ENCODE results near the gene EPN1.
"Not testable (repeated sequence)": the region's sequence is repeated elsewhere in the genome, so short reads cannot be mapped to it uniquely, and the experiment has no call there.

The EPN1 gene

DNA sequence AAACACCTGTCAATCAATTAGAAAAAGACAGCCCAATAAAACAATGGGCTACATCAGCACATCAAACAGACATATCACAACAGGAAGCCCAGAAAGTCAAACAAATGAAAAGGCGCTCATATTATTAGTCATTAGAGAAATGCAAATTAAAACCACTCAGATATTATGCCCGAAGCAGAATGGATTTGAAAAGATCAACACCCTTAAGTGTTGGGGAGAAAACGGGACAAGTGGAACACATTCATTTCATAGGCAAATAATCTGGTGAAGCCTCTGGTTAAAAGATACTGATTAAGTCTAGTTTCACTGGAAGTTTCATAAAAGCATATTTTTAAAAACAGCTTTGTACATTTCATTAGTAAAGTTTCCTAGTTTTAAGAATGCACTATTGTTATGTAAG is 45.8 kb downstream of the EPN1 start:
- no peak for DNase-seq (ENCODE audit: extremely low read depth, low read depth)
- TF ChIP-seq, protein P1, sequence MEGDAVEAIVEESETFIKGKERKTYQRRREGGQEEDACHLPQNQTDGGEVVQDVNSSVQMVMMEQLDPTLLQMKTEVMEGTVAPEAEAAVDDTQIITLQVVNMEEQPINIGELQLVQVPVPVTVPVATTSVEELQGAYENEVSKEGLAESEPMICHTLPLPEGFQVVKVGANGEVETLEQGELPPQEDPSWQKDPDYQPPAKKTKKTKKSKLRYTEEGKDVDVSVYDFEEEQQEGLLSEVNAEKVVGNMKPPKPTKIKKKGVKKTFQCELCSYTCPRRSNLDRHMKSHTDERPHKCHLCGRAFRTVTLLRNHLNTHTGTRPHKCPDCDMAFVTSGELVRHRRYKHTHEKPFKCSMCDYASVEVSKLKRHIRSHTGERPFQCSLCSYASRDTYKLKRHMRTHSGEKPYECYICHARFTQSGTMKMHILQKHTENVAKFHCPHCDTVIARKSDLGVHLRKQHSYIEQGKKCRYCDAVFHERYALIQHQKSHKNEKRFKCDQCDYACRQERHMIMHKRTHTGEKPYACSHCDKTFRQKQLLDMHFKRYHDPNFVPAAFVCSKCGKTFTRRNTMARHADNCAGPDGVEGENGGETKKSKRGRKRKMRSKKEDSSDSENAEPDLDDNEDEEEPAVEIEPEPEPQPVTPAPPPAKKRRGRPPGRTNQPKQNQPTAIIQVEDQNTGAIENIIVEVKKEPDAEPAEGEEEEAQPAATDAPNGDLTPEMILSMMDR (IDR thresholded peaks at IDR 0.05; ENCODE audit: low read depth, low read length), result no peak

GRCh38 chr19:55723491-55723890 is 48.5 kb downstream of the EPN1 start:
- DNase-seq (ENCODE audit: extremely low read depth, low read depth), result no peak
- TF ChIP-seq, protein P1 (IDR thresholded peaks at IDR 0.05; ENCODE audit: low read depth, low read length), result no peak

GRCh38 chr19:55730378-55730777 is 55.4 kb downstream of the EPN1 start:
- DNase-seq (ENCODE audit: extremely low read depth, low read depth), result not testable (repeated sequence)

DNA sequence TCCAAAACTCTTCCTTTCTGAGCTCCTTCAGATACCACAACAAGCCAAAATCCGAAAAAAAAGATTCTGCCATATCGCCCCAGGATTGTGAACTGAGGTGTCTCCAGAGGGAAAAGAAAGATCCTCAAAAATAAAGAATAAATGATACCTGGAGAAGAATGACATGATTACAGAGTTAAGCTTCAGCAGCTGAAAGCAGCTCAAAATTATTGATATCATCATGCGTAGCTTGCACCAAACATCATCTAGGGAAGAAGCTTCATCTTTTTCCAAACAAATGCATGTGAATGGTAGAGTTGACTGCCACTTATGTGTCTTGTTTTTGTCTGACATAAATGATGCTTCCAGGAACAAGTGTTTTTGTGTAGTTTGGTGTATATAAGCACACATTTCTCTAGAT is 63.3 kb downstream of the EPN1 start, which contains the start of gene NLRP9:
Gene NLRP9, minus strand, starts transcription at position 101 of the 400 bp plus-strand sequence. Its CDS starts 28 bp downstream, at position 73.
- TF ChIP-seq, protein P1 (IDR thresholded peaks at IDR 0.05; ENCODE audit: low read depth, low read length), result no peak
- no peak for DNase-seq (ENCODE audit: extremely low read depth, low read depth)

DNA sequence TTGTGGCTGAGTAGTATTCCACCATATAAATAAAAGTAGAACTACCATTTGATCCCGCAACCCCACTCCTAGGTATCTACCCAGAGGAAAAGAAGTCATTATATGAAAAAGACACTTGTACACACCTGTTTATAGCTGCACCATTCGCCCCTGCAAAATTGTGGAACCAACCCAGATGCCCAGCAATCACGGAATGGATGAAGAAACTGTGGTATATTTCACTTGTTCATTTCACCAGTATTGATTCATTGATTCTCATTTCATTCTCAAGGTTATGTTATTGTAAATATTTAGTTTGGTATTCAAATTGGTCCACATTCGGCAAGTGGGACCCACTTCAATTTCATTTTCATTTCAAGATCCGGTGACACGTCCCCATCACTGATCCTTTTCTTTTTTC is 75.7 kb downstream of the EPN1 start:
- TF ChIP-seq, protein P1 (IDR thresholded peaks at IDR 0.05; ENCODE audit: low read depth, low read length), result no peak
- DNase-seq (ENCODE audit: extremely low read depth, low read depth), result no peak

- DNase-seq (ENCODE audit: extremely low read depth, low read depth), result no peak
- TF ChIP-seq, protein P1 (IDR thresholded peaks at IDR 0.05; ENCODE audit: low read depth, low read length), result no peak
Measured at GRCh38 chr19:55753401-55753800, 78.4 kb downstream of the EPN1 start.

DNA sequence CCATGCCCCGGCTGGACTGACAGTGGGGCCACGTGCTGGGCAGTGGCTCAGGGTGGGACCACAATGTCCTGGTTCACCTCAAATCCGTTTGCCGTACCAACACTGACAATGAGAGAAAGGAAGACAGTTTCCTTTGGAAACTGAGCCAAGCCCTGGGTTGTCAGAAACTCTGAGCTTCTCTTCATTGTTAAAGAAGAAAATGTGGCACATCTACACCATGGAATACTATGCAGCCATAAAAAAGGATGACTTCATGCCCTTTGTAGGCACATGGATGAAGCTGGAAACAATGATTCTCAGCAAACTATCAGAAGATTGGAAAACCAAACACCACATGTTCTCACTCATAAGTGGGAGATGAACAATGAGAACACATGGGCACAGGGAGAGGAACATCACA is 81.8 kb downstream of the EPN1 start:
- not testable (repeated sequence) for DNase-seq (ENCODE audit: extremely low read depth, low read depth)

DNA sequence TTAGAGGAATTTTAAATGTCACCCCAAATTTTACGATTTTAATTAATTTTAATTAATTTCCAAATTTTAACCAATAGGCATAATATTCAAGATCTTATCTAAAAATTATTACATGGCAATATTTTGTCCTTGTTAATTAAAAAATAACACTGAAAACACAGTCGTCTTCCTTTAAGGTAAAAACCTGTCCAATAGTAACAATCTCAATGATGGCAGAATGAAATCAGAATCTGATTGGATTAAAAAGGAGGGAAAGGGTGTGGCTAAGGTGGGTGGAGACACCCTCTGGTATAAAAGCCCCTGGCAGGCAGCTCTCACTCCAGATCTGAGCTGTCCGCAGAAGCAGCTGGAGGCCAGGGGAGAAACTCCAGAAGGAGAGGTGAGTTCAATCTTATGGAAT is 83.8 kb downstream of the EPN1 start, which contains the start of gene RFPL4A:
Gene RFPL4A, plus strand, starts transcription at position 301 of the 400 bp plus-strand sequence. CDS start 2,704 bp downstream, outside the sequence.
- DNase-seq (ENCODE audit: extremely low read depth, low read depth), result not testable (repeated sequence)
